GM21619 (cell line): ENCODE data around the gene DCUN1D3.
A peak's percentile ranks its signal among the peaks of the same experiment; 100 is the strongest.

Source experiments
- ATAC-seq: cut with Tn5 transposase; IDR thresholded peaks from one replicate; pipeline ENCODE4 v1.9.1; 2021; ENCODE audit not compliant: unreplicated experiment

DCUN1D3 gene

DNA sequence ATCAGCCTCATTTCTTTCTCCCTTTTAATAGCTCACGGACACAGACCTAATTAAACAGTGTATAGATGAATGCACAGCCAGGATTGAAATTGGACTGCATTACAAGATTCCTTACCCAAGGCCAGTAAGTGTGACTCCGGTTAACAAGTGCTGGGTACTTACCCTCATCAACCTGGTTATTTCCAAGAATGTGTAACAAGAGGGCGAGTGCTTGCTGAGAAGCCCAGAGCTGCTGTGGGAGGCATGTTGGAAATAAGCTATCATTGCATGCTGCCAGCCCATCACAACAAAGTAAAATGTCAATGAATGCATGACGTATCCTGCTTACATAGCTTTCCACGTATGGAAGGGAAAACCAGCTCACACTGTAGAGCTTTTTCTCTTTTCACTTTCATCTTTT lies 19.9 kb upstream of the DCUN1D3 start:
- ATAC-seq, result no peak

DNA sequence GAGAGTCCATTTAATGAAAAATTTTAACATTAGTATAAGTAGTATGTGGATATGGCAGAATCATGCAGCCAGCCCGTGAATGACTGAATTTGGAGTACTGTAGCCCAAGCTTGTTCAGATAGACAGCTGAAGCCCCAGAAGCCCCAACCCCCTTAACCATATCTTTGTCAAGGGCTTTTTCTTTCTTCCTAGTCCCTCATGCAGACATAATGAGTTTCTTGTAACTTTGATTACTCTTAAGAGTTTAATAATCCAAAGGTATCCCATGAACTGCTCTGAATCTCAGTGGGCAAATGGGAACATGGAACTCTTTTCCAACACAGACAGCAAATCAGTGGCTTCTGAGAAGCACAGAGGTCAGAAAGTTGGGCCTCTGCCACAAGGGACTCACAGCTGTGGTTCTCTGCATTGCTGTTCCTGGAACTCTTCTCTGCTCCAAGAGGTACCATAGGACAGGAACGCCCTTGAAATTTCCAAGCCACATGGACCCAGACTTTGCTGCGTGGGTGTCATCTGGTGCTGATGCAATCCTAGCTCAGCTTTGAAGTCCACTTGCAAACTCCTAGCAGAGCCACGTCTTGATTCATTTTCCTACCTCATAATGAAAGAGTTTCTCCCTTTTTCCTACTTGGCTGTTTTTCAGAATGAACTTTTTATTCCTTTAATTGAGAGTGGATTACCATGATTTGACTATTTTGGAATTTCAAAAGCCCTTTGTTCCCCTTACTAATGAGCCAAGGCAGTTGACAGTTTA lies 18.5 kb upstream of the DCUN1D3 start:
- ATAC-seq, result no peak

DNA sequence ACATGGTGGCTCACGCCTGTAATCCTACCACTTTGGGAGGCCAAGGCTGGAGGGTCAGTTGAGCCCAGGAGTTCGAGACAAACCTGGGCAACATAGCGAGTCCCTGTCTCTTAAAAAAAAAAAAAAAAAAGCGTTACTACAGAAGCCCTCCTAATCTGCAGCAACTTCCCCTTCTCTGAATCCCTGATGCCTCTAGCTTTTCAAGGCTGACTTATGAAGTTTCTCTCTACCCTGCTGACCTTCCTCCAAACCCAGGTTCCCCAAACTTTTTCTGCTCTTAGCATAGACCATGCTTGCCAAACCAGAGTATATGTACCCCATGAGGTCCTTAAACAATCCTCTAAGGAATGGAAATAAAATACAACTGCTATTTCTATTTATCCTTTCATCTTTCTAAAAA lies 16.8 kb upstream of the DCUN1D3 start:
- no peak for ATAC-seq

DNA sequence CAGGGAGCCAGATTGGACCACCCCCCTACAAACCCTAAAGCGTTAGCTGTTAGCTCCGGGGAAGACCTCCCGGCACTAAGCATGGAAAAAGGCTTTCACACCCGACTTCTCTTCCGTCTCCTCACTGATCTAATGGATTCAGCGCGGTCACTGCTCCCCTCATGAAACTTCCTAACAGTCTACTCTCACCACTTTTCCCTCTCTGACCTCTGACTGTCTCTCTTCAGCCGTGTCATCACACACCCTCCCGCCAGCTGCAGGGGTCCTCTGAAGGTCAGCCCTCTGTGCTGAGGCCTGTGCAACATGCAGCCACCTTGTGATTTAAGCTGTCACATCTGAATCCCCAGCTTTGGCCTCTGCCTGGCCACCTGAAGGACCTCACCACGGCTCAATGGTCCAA lies 16.1 kb upstream of the DCUN1D3 start:
- ATAC-seq, result no peak

GRCh38 chr16:20911361-20911760 lies 11.2 kb upstream of the DCUN1D3 start:
- ATAC-seq, result no peak

- ATAC-seq, result no peak
Measured at GRCh38 chr16:20910781-20911321, 10.7 kb upstream of the DCUN1D3 start.

DNA sequence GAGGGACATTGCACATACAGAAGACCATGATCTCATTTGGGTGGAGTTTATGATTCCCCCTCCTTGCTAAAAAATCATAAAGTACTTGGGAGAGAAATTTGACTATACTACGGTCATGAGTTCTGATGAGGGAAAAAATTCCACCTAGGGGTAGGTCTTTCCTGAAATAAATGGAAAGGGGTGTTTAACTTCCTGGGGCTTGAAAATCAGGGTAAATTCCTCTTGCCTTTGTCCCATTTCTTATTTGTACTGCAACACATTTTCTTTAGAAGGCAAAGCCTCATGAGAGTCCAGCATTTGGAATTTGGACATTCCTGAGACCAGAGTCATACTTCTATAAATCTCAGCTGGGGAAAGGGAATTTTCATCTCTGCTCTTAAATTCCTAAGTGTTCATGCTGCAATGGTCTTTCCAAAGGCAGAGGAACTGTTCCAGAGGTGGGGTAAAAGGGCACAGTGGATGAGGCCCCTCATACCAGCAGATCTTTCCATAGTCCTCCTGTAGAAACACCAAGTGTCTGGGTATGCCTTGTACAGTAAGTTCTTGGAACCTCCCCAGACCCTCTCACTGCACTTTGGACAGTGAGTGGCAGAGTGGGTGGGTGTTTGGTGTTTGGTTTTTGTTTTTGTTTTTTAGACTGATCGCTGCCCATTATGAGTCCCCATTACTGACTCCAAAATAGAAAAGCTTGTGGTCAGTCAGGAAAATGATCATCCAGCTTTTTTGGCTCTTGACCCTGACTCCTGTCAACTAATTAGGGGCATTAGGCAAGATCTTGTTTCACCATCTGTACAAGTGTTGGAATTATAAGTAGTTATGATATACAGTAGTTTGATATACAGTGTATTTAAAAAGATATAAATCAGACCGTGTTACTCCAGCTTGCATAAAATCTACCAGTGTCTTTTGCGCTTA lies 6.4 kb upstream of the DCUN1D3 start:
- ATAC-seq, result no peak

- ATAC-seq, result no peak
Measured at GRCh38 chr16:20905576-20905975, 5.4 kb upstream of the DCUN1D3 start.

GRCh38 chr16:20904507-20905081 lies 4.4 kb upstream of the DCUN1D3 start:
- ATAC-seq, result no peak

DNA sequence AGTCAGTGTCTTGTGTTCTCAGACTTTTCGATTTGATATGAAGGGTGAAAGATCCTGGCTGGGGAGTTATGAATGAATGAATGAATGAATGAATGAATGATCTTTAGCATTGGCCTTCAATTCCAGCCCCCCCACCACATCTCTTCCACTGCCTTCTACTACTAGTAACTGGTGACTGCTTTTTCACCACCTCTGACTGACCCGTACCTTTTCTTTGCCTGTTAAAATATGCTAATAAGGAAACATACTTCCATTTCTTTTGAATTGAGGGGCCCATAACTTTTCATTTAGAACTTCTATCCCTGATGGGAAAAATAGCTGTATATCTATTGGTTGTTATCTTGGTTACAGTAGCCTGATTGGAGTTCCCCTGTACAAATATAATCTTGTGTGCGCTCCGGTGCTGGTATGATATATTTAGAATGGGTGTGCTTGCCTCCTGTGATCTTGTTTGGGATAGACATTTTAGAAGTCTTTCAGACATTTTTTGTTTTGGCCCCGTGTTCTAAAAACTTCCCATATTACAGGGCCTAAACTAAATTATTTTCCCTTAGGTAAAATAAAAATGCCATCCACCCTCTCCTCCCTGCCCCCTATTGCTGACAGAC lies 3.8 kb upstream of the DCUN1D3 start:
- ATAC-seq, result no peak

- no peak for ATAC-seq
Measured at GRCh38 chr16:20903116-20903898, 3.1 kb upstream of the DCUN1D3 start.

GRCh38 chr16:20902426-20902825 lies 2.3 kb upstream of the DCUN1D3 start:
- no peak for ATAC-seq

DNA sequence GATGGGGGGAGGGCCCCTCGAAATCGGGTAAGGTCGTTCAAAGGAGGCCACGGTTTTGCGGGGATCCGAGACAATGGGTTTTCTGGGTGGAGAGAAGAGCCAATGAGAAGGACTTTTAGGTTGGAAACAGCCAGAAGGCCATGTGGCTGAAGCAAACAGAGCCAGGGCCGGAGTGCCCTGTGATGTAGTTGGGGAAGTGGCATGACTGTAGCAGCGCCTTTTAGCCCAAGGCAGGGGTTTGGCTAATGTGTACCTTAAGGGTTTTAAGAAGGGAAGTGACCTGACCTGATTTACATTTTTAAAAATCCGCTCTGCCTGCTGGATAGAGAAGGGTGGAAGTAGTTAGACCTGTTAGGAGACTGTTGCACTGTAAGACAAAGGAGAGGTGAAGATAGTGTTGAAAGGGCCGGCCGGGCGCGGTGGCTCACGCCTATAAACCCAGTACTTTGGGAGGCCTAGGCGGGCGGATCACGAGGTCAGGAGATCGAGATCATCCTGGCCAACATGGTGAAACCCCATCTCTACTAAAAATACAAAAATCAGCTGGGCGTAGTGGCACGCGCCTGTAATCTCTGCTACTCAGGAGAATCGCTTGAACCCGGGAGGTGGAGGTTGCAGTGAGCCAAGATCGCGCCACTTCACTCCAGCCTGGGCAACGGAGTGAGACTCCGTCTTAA lies 1.4 kb upstream of the DCUN1D3 start:
- peak; percentile 32 for ATAC-seq

DNA sequence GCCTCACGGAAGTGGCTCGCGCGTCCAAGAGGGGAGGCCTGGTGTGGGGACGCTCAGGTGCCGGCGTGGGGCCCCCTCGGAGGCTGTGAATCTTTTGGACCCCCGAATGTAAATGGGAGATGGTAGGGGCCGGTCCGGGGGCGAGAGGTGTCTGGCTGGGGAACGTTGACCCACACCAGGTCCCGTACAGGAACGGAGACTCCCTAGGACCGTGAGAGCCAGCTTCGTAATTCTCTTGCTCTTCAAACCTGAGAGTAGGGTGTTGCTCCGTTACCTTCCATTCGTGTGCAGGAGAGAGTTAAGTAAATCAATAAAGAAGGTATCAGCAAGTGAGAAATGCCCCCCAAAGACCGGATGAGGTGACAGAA lies 894 bp upstream of the DCUN1D3 start:
- no peak for ATAC-seq

DNA sequence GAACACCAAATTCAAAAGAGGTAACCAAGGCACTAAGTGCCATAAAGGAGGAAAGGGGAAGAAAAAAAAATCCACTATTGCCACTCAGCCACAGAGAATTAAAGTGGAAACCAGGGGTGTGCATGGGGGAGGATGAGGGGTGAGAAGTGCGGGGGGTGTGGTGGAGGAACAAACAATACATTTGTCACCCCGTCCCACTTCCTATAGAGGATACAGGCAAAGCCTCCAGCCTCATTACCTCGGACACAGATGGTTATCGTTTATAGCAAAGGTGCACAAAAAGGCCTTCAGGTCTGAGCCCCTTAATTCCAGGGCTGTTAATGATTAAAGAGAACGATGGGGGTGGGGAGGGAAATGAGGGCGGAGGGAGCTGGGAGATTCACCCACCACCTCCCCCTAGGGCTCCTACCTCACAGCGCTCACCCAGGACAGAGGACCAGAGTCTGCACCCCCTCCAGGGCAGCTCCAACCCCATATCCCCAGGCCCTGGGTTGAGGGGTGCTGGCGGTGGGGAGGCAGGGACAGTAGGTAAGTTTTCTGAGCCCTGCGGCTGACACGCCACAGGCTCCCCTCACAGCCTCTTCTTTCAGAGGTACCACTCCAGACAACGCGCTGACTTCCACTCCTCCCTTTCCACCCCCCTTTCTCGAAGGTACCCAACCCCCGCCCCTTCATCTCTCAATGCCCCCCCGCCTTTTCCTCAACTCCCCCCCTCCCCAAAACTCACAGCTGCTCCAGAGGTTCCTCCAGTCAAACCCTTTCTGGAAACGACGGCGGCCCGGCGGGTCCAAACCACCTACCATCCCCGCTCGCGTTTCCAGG lies 470 bp downstream of the DCUN1D3 start:
- no peak for ATAC-seq

DNA sequence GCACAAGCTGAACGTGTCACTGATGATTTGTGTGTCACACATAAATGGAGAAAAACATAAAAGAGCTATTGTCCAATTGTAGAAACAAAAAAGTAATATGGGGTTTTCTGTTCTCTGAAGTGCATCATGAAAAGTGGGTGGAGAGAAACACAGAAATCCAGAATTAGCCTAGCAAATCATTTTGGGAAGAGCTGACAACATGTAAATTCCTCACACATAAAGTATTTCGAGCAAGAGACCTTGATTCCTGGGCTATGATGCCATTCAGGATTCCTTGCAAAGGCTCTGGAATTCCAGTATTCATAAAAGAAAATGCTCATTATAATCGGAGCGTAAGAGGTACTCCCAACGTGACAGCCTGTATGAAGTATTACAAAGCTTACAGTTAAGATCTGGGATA lies 1.1 kb downstream of the DCUN1D3 start:
- no peak for ATAC-seq

DNA sequence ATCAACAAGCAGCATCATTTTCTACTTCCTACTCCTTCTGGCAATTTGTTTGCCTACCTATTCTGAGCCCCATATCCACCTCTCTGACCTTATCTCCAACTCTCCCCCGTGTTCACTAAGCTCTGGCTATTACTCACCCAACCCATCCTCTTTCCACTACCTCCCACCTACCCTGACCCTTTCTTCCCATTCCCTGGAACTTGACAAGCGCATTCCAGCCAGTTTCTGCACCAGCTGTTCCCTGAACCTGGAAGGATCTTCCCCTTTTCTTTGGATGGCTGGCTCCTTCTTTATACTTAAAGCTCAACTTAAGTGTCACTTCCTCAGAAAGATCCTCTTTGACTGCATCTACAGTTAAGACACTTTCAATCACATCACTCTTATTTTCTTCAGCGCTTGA lies 2.2 kb downstream of the DCUN1D3 start:
- ATAC-seq, result no peak

DNA sequence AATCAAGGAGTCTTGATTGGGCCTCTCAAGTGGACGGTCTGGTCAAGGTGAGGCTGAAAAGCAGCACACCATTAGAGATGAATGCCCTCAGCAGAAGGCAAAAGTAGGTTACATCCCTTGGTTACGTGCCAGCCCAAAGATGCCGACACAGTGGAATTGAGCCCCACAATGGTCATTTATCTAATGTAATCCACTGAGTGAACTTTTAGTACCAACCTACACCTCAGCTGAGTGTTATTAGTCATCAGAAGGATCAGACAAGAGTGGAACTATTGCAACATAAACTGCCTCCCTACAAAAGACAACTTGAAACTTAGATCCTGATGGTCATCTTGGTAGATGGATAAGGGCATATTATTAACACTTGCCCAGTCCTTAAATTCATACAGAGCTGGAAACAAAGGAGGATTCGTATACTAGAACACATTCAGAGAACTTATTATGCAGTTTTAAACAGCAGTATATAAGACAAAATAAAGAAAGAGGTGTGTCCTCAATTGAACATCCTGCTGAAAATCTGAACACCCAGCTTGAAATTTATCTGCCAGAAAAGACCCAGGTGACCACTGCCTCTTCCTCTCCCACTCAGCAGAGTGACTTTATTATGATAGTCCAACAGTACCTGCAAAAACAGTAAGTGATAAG lies 2.8 kb downstream of the DCUN1D3 start:
- ATAC-seq, result no peak

DNA sequence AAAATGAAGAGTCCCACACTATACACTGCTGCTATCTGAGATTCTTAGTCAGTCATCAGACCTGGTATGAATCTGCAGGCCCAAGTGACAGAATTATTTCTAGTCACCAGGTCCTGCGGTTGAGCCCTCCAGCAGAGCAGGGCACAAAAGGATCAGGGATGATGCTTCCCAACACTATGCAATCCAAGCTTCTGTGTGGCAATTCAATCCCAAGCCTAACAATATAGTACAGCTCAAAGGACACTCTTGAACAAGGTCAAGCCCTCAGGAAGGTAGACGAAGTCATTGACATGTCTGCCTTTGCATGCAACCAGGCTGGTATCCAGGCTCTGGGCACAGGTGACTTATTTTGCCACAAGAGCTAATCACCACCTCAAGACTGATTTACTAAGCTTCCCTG lies 5.8 kb downstream of the DCUN1D3 start:
- no peak for ATAC-seq
